NCI-H1048 (cell line): ENCODE results near the gene AIPL1.

Experiments
- DNase-seq: peaks from one replicate; lab custom pipeline; 2025; lab: John Stamatoyannopoulos, UW

Gene AIPL1

GRCh38 chr17:6415616-6416015 is 19.3 kb downstream of the AIPL1 start:
- no peak for DNase-seq

- no peak for DNase-seq
These were observed 21.9 kb downstream of the AIPL1 start for GRCh38 chr17:6413065-6413464.

GRCh38 chr17:6408735-6409134 is 26.2 kb downstream of the AIPL1 start:
- DNase-seq = no peak

DNA sequence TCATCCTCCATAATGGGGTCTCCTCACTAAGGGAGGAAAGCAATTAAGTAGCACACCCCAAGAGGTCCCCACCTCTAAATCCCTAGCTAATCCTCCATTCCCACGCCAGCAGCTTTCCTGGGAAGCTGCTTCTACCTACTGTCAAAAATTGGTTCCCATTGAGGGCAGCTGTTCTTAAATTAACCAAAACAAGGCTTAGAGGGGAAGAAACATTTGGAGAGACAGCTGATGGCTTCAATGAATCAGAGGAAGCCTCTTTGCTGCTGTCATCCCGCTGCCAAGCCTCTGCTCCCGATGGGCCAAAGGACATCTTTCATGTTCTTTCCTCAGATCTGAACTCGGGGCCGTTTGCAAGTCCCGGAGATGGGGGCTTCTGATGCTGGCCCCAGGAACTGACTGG is 26.6 kb downstream of the AIPL1 start:
- no peak for DNase-seq

GRCh38 chr17:6402258-6402657 is 32.7 kb downstream of the AIPL1 start:
- no peak for DNase-seq

DNA sequence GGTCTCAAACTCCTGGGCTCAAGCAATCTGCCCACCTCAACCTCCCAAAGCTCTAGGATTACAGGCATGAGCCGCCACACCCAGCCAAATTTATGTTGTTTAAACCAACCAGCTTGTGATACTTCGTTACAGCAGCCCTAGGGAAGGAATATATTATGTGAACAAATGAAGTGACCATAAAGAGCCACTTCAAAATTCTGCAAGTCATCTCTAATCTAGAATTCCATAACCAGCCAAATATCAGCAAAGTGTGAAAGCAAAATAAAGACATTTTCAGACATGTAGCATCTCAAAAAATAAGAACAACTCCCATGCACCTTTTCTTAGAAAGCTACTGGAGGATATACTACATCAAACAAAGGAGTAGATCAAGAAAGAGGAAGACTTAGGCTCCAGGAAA is 36.0 kb downstream of the AIPL1 start:
- DNase-seq = no peak

DNA sequence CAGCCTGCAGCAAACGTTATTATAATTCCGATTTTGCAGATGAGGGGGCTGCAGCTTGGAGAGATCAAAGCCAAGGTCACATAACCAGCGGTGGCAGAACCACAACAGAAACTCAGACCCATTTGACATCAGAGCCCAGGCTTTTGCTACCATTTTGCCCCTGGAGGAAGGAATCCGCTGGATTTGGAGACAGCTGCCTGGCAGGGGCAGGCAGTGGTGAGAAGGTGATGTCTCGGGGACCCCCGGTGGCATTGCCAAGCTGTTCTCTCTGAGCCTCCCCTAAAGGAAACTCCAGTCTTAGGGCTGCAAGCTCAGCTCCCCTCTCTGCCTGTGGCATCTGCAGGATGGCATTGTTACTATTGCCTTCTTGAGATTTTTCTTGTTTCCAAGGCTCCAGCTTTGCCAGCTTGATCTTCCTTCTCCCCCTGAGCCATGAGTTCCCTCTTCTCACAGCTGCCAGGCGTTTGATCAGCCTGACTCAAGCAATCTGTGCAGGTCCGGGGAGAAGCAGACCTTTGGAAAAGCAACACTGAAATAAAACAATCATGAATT is 40.8 kb downstream of the AIPL1 start:
- no peak for DNase-seq

DNA sequence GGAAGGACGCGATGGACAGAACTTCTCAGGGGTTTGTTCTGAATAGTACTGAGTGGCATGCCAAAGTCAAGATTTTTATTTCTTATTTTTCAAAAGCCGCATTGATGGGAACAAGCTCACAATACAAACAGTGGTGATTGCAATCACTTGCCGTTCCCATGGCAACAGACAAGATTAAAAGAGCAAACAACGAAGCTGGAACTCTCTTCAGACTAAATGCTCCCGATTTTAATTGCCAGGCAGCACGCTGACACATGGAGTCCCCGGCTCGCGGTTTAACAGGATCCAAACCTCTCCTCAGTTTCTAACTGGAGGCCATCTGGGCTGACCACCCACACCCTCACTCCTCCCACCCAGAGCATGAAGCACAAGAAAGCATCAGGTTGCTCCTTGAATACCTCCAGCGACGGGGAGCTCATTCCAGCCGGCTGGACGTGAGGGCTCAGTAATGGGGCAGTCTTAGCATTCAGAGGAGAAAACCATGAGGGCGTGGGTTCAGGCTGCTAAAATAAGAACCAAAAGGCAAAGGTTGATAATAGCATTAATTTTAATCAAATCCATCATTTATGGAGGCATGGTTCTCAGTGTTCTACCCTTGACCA is 41.5 kb downstream of the AIPL1 start:
- DNase-seq = no peak

GRCh38 chr17:6392609-6393350 is 42.1 kb downstream of the AIPL1 start:
- no peak for DNase-seq

- no peak for DNase-seq
These were observed 46.5 kb downstream of the AIPL1 start for GRCh38 chr17:6388416-6388815.

GRCh38 chr17:6387858-6388257 is 47.1 kb downstream of the AIPL1 start:
- no peak for DNase-seq

GRCh38 chr17:6387442-6387841 is 47.5 kb downstream of the AIPL1 start:
- DNase-seq = no peak

GRCh38 chr17:6386041-6386630 is 48.8 kb downstream of the AIPL1 start:
- no peak for DNase-seq

GRCh38 chr17:6384481-6384880 is 50.4 kb downstream of the AIPL1 start:
- no peak for DNase-seq

GRCh38 chr17:6381526-6382465 is 53.1 kb downstream of the AIPL1 start:
- no peak for DNase-seq

- DNase-seq = no peak
These were observed 53.9 kb downstream of the AIPL1 start for GRCh38 chr17:6380915-6381438.

GRCh38 chr17:6377906-6378305 is 57.0 kb downstream of the AIPL1 start:
- DNase-seq = no peak

DNA sequence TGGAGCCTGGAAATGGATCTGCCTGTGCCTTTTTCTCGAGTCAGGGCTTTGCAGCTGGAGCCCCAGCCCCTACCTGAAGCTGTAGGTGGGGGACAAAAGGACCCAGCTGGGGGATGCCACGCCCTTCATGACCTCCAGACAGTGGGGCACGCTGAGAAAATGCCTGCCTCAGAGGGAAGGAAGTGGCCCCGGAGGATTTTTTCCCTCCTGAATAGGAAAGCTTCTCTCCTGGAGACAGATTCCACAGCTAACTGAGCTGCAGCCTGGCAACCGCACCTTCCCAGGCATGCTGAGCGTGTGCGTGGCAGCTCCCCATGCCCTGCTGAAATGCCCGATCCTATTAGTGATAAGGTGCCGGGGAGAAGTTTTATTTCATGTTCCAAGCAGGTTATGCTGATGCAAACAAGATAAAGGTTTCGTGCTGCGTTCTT is 58.0 kb downstream of the AIPL1 start:
- no peak for DNase-seq

- DNase-seq = no peak
These were observed 60.1 kb downstream of the AIPL1 start for GRCh38 chr17:6374761-6375312.

DNA sequence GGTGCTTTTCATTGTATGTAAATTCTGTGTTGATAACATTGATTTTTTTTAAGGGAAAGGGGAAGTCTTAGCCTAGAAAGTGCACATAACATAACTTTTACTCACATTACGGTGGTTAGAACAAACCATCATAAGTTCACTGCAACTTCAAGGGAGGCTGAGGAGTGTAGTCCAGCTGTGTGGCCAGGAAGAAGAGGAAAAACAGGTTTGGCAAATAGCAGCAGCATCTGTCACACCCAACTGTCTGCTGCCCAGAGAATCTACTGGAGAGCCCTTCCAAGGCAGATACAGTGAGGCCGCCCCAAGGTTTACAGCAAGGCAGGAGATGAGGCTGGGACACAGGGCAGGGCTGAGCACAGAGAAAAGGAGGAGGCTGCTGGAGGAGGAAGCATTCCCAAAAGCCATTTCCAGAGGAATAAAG is 60.6 kb downstream of the AIPL1 start:
- DNase-seq = no peak
